BLaER1 treated with 17β-estradiol and CSF1 and Interleukin-3, amounts not matched to agents 10 nM and 100 nM (cell line): ENCODE results near the gene GNLY.

Source experiments
- H3K27ac ChIP-seq, 11 experiments: shearing (Covaris generic); formaldehyde crosslinking; 2 replicates each; pipeline ENCODE4 v1.8.1; 2022
- H3K27me3 ChIP-seq, 11 experiments: shearing (Covaris generic); formaldehyde crosslinking; 2 replicates each; pipeline ENCODE4 v1.8.1; 2022
- H3K36me3 ChIP-seq, 11 experiments: shearing (Covaris generic); formaldehyde crosslinking; 2 replicates each; pipeline ENCODE4 v1.8.1; 2022
- H3K4me1 ChIP-seq, 10 experiments: shearing (Covaris generic); formaldehyde crosslinking; 2 replicates each; pipeline ENCODE4 v1.8.1; 2022
- H3K4me2 ChIP-seq, 11 experiments: shearing (Covaris generic); formaldehyde crosslinking; 2 replicates each; pipeline ENCODE4 v1.8.1; 2022
- H3K4me3 ChIP-seq, 10 experiments: shearing (Covaris generic); formaldehyde crosslinking; 2 replicates each; pipeline ENCODE4 v1.8.1; 2022
- H3K9ac ChIP-seq, 11 experiments: shearing (Covaris generic); formaldehyde crosslinking; 2 replicates each; pipeline ENCODE4 v1.8.1; 2022
- H3K9me3 ChIP-seq, 11 experiments: shearing (Covaris generic); formaldehyde crosslinking; replicated peaks in 1 of 11; 2 replicates each; pipeline ENCODE4 v1.8.1; 2022
- H4K20me1 ChIP-seq, 11 experiments: shearing (Covaris generic); formaldehyde crosslinking; 2 replicates each; pipeline ENCODE4 v1.8.1; 2022
- Cebpa-rat ChIP-seq, 11 experiments: shearing (Covaris generic); IDR thresholded peaks; 2 replicates each; pipeline ENCODE4 v1.8.1; 2022

Gene GNLY

DNA sequence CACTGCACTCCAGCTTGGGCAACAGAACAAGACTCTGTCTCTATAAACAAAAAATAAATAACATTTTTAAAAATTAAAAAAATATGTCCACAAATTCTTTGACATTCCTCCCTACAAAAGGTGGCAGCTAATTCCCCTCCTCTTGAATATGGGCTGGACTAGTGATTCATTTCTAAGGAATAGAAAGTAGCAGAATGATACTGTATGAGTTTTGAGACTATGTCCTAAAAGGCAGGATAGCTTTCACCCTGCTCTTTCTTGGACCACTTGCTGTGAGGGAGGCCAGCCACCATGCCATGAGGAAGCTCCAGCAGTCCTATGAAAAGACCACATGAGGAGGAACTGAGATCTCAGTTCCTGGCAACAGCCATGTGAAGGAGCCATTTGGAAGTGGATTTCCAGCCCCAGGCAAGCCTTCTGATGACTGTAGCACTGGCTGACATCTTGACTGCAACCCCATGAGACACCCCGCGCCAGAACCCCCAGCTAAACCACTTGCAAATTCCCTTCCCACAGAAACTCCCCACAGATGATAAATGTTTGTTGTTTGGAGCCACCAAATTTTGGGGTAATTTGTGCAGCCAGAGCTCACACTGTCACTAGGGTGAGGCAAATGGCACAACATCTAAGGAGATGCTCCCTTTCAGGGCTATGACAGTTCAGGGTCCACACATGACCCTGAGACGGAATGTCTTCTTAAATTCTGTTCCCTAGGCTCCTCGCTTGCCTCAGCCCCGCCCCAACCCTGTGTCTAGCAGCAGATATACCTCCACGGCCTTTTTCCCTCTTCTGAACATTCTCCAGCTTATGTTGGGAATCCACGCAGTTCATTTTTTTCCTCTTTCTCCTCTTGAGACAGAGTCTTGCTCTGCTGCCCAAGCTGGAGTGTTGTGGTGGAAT lies 42.5 kb downstream of the GNLY start:
- no peak overlapping the region for H3K4me2 ChIP-seq

DNA sequence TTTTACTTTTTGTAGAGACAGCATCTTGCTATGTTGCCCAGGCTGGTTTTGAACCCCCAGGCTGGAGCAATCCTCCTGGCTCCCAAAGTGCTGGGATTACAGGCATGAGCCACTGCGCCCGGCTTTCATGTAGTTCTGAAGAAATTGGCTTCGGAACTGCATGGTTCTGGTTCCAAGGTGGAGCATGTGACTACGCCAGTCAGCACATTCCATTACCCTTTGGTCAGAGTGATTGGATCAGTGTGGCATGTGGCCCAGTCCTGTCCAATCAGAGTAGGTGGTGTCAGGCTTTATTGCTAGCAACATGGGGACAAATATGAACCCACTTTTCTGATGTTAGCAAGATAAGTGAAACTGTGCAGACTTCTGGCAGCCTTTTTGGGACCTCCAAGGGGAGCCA lies 43.3 kb downstream of the GNLY start:
- Histone ChIP-seq H3K4me2 (no peak overlapping the region), H3K36me3 (no peaks in the 10 kb centered on the region), H3K4me1 (peaks cover 0 to 16% (median 9%) of the 10 kb centered on the region in 10 experiments; a peak in 13 of 20 replicates), H3K9ac (no peak overlapping the region), H3K27ac (no peak overlapping the region), H4K20me1 (peaks cover 0 to 12% (median 0%) of the 10 kb centered on the region in 11 experiments; a peak in 1 of 22 replicates), H3K27me3 (peaks cover 0 to 10% (median 0%) of the 10 kb centered on the region in 11 experiments; a peak in 7 of 22 replicates), H3K4me3 (no peak overlapping the region), H3K9me3 (no peaks in the 10 kb centered on the region)
- TF ChIP-seq Cebpa-rat (IDR thresholded peaks at IDR 0.05) = no peak

More for the DNA sequence above, 42.5 kb downstream of the GNLY start:
- Histone ChIP-seq H3K4me3 (no peak overlapping the region), H3K27me3 (peaks cover 0 to 7% (median 0%) of the 10 kb centered on the region in 11 experiments; a peak in 3 of 22 replicates), H3K9ac (no peak overlapping the region), H3K27ac (no peak overlapping the region), H3K36me3 (no peaks in the 10 kb centered on the region), H3K9me3 (no peaks in the 10 kb centered on the region), H4K20me1 (peaks cover 0 to 10% (median 0%) of the 10 kb centered on the region in 11 experiments; a peak in 1 of 22 replicates), H3K4me1 (peaks cover 0 to 8% (median 2%) of the 10 kb centered on the region in 10 experiments; a peak in 11 of 20 replicates)
- TF ChIP-seq Cebpa-rat (IDR thresholded peaks at IDR 0.05) = no peak

GRCh38 chr2:85737961-85738360 lies 43.8 kb downstream of the GNLY start:
- peaks cover 0 to 15% (median 0%) of the 10 kb centered on the region in 11 experiments; a peak in 8 of 22 replicates for H3K27me3 ChIP-seq
- no peak overlapping the region for H3K4me2 ChIP-seq
- no peak overlapping the region for H3K4me3 ChIP-seq
- peaks cover 0 to 21% (median 14%) of the 10 kb centered on the region in 10 experiments; a peak in 15 of 20 replicates for H3K4me1 ChIP-seq
- TF ChIP-seq Cebpa-rat (IDR thresholded peaks at IDR 0.05) = no peak
- H4K20me1 ChIP-seq = peaks cover 0 to 12% (median 0%) of the 10 kb centered on the region in 11 experiments; a peak in 1 of 22 replicates
- no peak overlapping the region for H3K27ac ChIP-seq
- no peak overlapping the region for H3K9ac ChIP-seq
- no peaks in the 10 kb centered on the region for H3K36me3 ChIP-seq
- no peaks in the 10 kb centered on the region for H3K9me3 ChIP-seq

DNA sequence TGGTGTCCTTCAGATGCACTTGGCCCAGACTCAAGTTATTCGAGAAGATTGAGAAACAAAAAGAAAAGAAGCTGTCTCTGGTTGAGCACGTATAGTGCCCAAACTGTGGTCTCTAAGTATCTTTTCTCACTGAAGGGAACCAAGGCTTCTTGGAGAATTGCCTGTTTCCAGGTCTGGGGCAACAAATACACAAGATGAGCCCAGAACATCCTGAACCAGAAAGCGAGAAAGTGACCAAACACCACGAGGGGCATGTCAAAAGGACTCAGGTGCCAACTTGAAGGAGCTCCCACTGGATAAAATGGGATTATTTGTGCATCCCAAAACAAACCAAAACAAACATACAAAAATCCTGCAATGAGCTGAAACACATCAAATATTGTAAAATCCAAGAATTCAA lies 46.0 kb downstream of the GNLY start:
- H4K20me1 ChIP-seq = peaks cover 0 to 12% (median 4%) of the 10 kb centered on the region in 11 experiments; a peak in 5 of 22 replicates
- peaks cover 5 to 37% (median 34%) of the 10 kb centered on the region in 10 experiments for H3K4me1 ChIP-seq
- H3K9me3 ChIP-seq = no peaks in the 10 kb centered on the region
- no peak overlapping the region for H3K4me3 ChIP-seq
- peaks cover 0 to 28% (median 0%) of the 10 kb centered on the region in 11 experiments; a peak in 11 of 22 replicates for H3K27me3 ChIP-seq
- no peak for TF ChIP-seq Cebpa-rat (IDR thresholded peaks at IDR 0.05)
- no peak overlapping the region for H3K9ac ChIP-seq
- no peak overlapping the region for H3K27ac ChIP-seq
- H3K36me3 ChIP-seq = no peaks in the 10 kb centered on the region
- H3K4me2 ChIP-seq = no peak overlapping the region

DNA sequence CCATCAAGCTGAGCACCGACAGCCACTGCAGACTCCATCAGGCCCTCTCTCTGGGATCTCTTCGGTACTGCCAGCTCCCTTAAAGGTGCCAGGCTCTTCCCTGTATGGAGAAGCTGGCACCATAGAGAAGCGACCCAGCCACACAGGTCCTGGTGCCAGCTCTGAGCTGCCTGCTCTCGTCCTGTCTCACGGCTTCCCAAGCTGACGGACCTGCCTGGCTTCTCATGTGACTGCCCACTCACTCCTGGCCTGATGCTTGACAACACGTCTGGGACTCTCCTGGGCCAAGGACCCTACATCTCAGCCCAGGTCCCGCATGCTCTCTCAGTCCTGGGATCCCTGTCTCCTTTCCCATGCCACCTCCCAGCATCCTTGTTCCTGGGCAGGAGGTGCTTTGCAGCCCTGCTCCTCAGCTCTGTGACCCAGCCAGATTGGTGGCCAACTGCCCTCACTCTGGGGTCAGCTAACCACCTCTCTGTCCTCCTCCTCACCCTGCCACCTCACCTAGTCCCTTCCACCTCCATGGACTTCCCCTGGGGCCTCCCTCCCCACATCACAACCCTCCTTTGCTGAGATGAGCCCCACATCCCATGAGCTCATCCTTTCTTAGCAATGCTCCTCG lies 47.2 kb downstream of the GNLY start:
- Histone ChIP-seq H3K27me3 (peaks cover 0 to 38% (median 0%) of the 10 kb centered on the region in 11 experiments; a peak in 11 of 22 replicates), H3K36me3 (no peaks in the 10 kb centered on the region), H3K4me2 (peak overlapping the region in 3 of 11 experiments; percentile 30 to 88 (median 70); a peak in 3 of 22 replicates), H3K4me3 (no peak overlapping the region), H3K4me1 (peaks cover 16 to 48% (median 46%) of the 10 kb centered on the region in 10 experiments), H3K9me3 (no peaks in the 10 kb centered on the region), H3K9ac (no peak overlapping the region), H4K20me1 (peaks cover 0 to 14% (median 4%) of the 10 kb centered on the region in 11 experiments; a peak in 7 of 22 replicates), H3K27ac (no peak overlapping the region)
- no peak for TF ChIP-seq Cebpa-rat (IDR thresholded peaks at IDR 0.05)

- no peak overlapping the region for H3K9ac ChIP-seq
- H3K4me1 ChIP-seq = peaks cover 22 to 55% (median 52%) of the 10 kb centered on the region in 10 experiments
- no peak overlapping the region for H3K27ac ChIP-seq
- H3K9me3 ChIP-seq = no peaks in the 10 kb centered on the region
- no peaks in the 10 kb centered on the region for H3K36me3 ChIP-seq
- peaks cover 0 to 19% (median 4%) of the 10 kb centered on the region in 11 experiments; a peak in 7 of 22 replicates for H4K20me1 ChIP-seq
- H3K4me3 ChIP-seq = no peak overlapping the region
- H3K4me2 ChIP-seq = peak overlapping the region in 8 of 11 experiments; percentile 6 to 88 (median 59); a peak in 15 of 22 replicates
- peaks cover 0 to 43% (median 3%) of the 10 kb centered on the region in 11 experiments; a peak in 11 of 22 replicates for H3K27me3 ChIP-seq
- no peak for TF ChIP-seq Cebpa-rat (IDR thresholded peaks at IDR 0.05)
These were observed 47.8 kb downstream of the GNLY start for GRCh38 chr2:85741833-85742455.

- Histone ChIP-seq H4K20me1 (peaks cover 0 to 19% (median 4%) of the 10 kb centered on the region in 11 experiments; a peak in 8 of 22 replicates), H3K27me3 (peaks cover 0 to 48% (median 3%) of the 10 kb centered on the region in 11 experiments; a peak in 11 of 22 replicates), H3K9ac (no peak overlapping the region), H3K4me2 (peak overlapping the region in 8 of 11 experiments; percentile 6 to 88 (median 76); a peak in 13 of 22 replicates), H3K4me1 (peaks cover 37 to 70% (median 67%) of the 10 kb centered on the region in 10 experiments), H3K27ac (no peak overlapping the region), H3K36me3 (no peaks in the 10 kb centered on the region), H3K9me3 (no peaks in the 10 kb centered on the region), H3K4me3 (no peak overlapping the region)
- no peak for TF ChIP-seq Cebpa-rat (IDR thresholded peaks at IDR 0.05)
These were observed 49.3 kb downstream of the GNLY start for GRCh38 chr2:85743304-85743978.

DNA sequence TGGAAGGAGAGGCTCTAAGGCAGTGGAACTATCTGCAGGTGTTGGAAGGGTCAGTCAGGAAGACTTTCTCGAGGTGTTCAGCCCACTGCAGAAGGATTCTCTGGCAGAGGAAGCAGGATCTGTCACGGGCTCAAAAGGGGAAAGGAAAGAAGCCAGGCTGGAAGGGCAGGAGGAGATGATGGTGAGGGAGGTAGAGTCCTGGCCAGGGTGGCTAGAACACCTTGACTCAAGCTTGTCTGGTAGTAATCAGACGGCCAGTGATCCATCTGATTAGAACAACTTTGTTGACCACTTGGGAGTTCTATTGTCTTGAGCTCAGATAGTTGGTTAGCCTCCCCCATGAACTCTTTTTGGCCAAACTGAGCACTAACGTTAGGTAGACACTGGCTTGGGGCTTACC lies 49.9 kb downstream of the GNLY start:
- Histone ChIP-seq H3K9ac (no peak overlapping the region), H4K20me1 (peaks cover 0 to 19% (median 4%) of the 10 kb centered on the region in 11 experiments; a peak in 8 of 22 replicates), H3K36me3 (no peaks in the 10 kb centered on the region), H3K27me3 (peaks cover 0 to 48% (median 3%) of the 10 kb centered on the region in 11 experiments; a peak in 11 of 22 replicates), H3K27ac (no peak overlapping the region), H3K4me1 (peaks cover 43 to 76% (median 73%) of the 10 kb centered on the region in 10 experiments), H3K9me3 (no peaks in the 10 kb centered on the region), H3K4me3 (no peak overlapping the region), H3K4me2 (peak overlapping the region in 7 of 11 experiments; percentile 10 to 88 (median 84); a peak in 13 of 22 replicates)
- no peak for TF ChIP-seq Cebpa-rat (IDR thresholded peaks at IDR 0.05)
